Left ventricle myocardium inferior (tissue), 1 donor: ENCODE data around the gene DSCAML1. TPM values are rescaled to one million over a fixed set of nuclear protein-coding genes. Genes with fewer than 3 reads are reported as not detected.

ENCODE experiments used
- DNase-seq: peaks from one replicate; pipeline ENCODE4 v3.0.0-alpha.2; 2020
- H3K27ac ChIP-seq: fragments of 200-600 bp; replicated peaks from 2 replicates; pipeline ENCODE4 v1.8.0; 2021
- H3K27me3 ChIP-seq: fragments of 200-600 bp; 2 replicates; pipeline ENCODE4 v1.8.0; 2021; ENCODE audit warnings: low read depth
- H3K36me3 ChIP-seq: fragments of 200-600 bp; 2 replicates; pipeline ENCODE4 v1.8.0; 2021
- H3K4me1 ChIP-seq: fragments of 200-600 bp; 2 replicates; pipeline ENCODE4 v1.8.0; 2021
- H3K4me3 ChIP-seq: fragments of 200-600 bp; 2 replicates; pipeline ENCODE4 v1.8.0; 2021; ENCODE audit warnings: mild to moderate bottlenecking, moderate library complexity
- H3K9me3 ChIP-seq: fragments of 200-600 bp; replicated peaks from 2 replicates; pipeline ENCODE4 v1.8.0; 2021
- CTCF ChIP-seq: fragments of 200-600 bp; IDR thresholded peaks from 2 replicates; pipeline ENCODE4 v1.8.0; 2021; ENCODE audit warnings: antibody characterized with exemption, mild to moderate bottlenecking, borderline replicate concordance
- intact Hi-C: fragments of 100-400 bp; cut with micrococcal nuclease; formaldehyde crosslinking; loops from one replicate; pipeline ENCODE4 v1.11.0; 2022
- total RNA-seq: library from RNA; stranded (reverse); fragmentation: NEBNext Ultra II Directional; extraction: Animal tissue kit (Norgen Biotek cat#: 25700); gene quantifications from one replicate; pipeline ENCODE4 v1.2.1, GENCODE V29; 2021
- donor health status: DM: no; HTN: yes; CAD: no; lungs with severe emphysema.

Gene DSCAML1
- total RNA-seq, 1 donor from 2014 or later = 0.19 TPM

GRCh38 chr11:117515892-117516787 lies 280.9 kb downstream of the DSCAML1 start:
- Histone ChIP-seq H3K4me1 (peaks cover 9% of the 10 kb centered on the region), H3K36me3 (no peaks in the 10 kb centered on the region), H3K4me3 (no peak overlapping the region), H3K9me3 (no peaks in the 10 kb centered on the region), H3K27me3 (no peaks in the 10 kb centered on the region), H3K27ac (no peak overlapping the region)
- DNase-seq = no peak
- intact Hi-C loops = no loop called here
- no peak for TF ChIP-seq CTCF

- Histone ChIP-seq H3K27ac (no peak overlapping the region), H3K9me3 (no peaks in the 10 kb centered on the region), H3K4me3 (no peak overlapping the region), H3K27me3 (no peaks in the 10 kb centered on the region), H3K4me1 (peaks cover 9% of the 10 kb centered on the region), H3K36me3 (no peaks in the 10 kb centered on the region)
- intact Hi-C loops = no loop called here
- TF ChIP-seq CTCF = no peak
- no peak for DNase-seq
Observed at GRCh38 chr11:117514256-117514655, 282.8 kb downstream of the DSCAML1 start.

GRCh38 chr11:117513666-117514065 lies 283.4 kb downstream of the DSCAML1 start:
- H3K27me3 ChIP-seq = no peaks in the 10 kb centered on the region
- DNase-seq = no peak
- no peak for TF ChIP-seq CTCF
- peaks cover 9% of the 10 kb centered on the region for H3K4me1 ChIP-seq
- H3K27ac ChIP-seq = no peak overlapping the region
- intact Hi-C loops = no loop called here
- H3K9me3 ChIP-seq = no peaks in the 10 kb centered on the region
- H3K4me3 ChIP-seq = no peak overlapping the region
- no peaks in the 10 kb centered on the region for H3K36me3 ChIP-seq

GRCh38 chr11:117511931-117512539 lies 285.0 kb downstream of the DSCAML1 start:
- H3K4me1 ChIP-seq = peaks cover 9% of the 10 kb centered on the region
- DNase-seq = no peak
- TF ChIP-seq CTCF = no peak
- no peak overlapping the region for H3K27ac ChIP-seq
- intact Hi-C loops = no loop called here
- H3K36me3 ChIP-seq = no peaks in the 10 kb centered on the region
- H3K4me3 ChIP-seq = no peak overlapping the region
- no peaks in the 10 kb centered on the region for H3K9me3 ChIP-seq
- no peaks in the 10 kb centered on the region for H3K27me3 ChIP-seq

GRCh38 chr11:117511483-117511930 lies 285.5 kb downstream of the DSCAML1 start:
- Histone ChIP-seq H3K27ac (no peak overlapping the region), H3K4me1 (peaks cover 9% of the 10 kb centered on the region), H3K36me3 (no peaks in the 10 kb centered on the region), H3K9me3 (no peaks in the 10 kb centered on the region), H3K27me3 (no peaks in the 10 kb centered on the region), H3K4me3 (no peak overlapping the region)
- no peak for TF ChIP-seq CTCF
- no peak for DNase-seq
- intact Hi-C loops = no loop called here
